KOPT-K1 (cell line): ENCODE results near the gene IGFBP4.
"Not testable (repeated sequence)": the region's sequence is repeated elsewhere in the genome, so short reads cannot be mapped to it uniquely, and the experiment has no call there.

Experiments
- H3K27ac ChIP-seq: fragments of 200-600 bp; sonication (generic); 2 replicates; pipeline ENCODE4 v1.5.1; 2016; ENCODE audit warnings: antibody characterized with exemption, mild to moderate bottlenecking, low read depth, low read length; ENCODE audit not compliant: poor library complexity, severe bottlenecking
- H3K36me3 ChIP-seq: fragments of 200-600 bp; sonication (generic); 2 replicates; pipeline ENCODE4 v1.5.1; 2017; ENCODE audit warnings: antibody characterized with exemption, mild to moderate bottlenecking, low read length, moderate library complexity; ENCODE audit not compliant: insufficient read depth
- H3K9me3 ChIP-seq: fragments of 200-600 bp; sonication (generic); 2 replicates; pipeline ENCODE4 v1.5.1; 2017; ENCODE audit warnings: antibody characterized with exemption, low read length, mild to moderate bottlenecking; ENCODE audit not compliant: insufficient read depth, poor library complexity, severe bottlenecking

IGFBP4 gene

GRCh38 chr17:40443196-40443987 lies at the start of gene IGFBP4:
Gene IGFBP4 (plus strand): TSS chr17:40443450. CDS start chr17:40443736, 286 bp downstream.
- Histone ChIP-seq H3K9me3 (no peaks in the 10 kb centered on the region), H3K27ac (no peak within 1 kb of the TSS), H3K36me3 (no peaks in the 10 kb centered on the region)

- Histone ChIP-seq H3K27ac (no peak overlapping the region), H3K36me3 (peaks cover 100% of the 10 kb centered on the region), H3K9me3 (no peaks in the 10 kb centered on the region)
Observed at GRCh38 chr17:40399185-40399584, 44.1 kb upstream of the IGFBP4 start.

- Histone ChIP-seq H3K27ac (no peak overlapping the region), H3K36me3 (peaks cover 98% of the 10 kb centered on the region), H3K9me3 (no peaks in the 10 kb centered on the region)
Observed at GRCh38 chr17:40402668-40403067, 40.6 kb upstream of the IGFBP4 start.

- Histone ChIP-seq H3K27ac (no peak overlapping the region), H3K9me3 (no peaks in the 10 kb centered on the region), H3K36me3 (peaks cover 98% of the 10 kb centered on the region)
Observed at GRCh38 chr17:40404003-40404402, 39.2 kb upstream of the IGFBP4 start.

GRCh38 chr17:40407460-40407859 lies 35.8 kb upstream of the IGFBP4 start:
- Histone ChIP-seq H3K27ac (no peak overlapping the region), H3K36me3 (peaks cover 98% of the 10 kb centered on the region), H3K9me3 (no peaks in the 10 kb centered on the region)

GRCh38 chr17:40409540-40409939 lies 33.7 kb upstream of the IGFBP4 start:
- peaks cover 98% of the 10 kb centered on the region for H3K36me3 ChIP-seq
- H3K9me3 ChIP-seq, H3K27ac ChIP-seq: not testable (repeated sequence)

- Histone ChIP-seq H3K27ac (no peak overlapping the region), H3K9me3 (no peaks in the 10 kb centered on the region), H3K36me3 (peaks cover 97% of the 10 kb centered on the region)
Observed at GRCh38 chr17:40410082-40410481, 33.2 kb upstream of the IGFBP4 start.

- Histone ChIP-seq H3K27ac (no peak overlapping the region), H3K9me3 (no peaks in the 10 kb centered on the region)
Observed at GRCh38 chr17:40411821-40412220, 31.4 kb upstream of the IGFBP4 start.

GRCh38 chr17:40412880-40413279 lies 30.4 kb upstream of the IGFBP4 start:
- H3K27ac ChIP-seq, result no peak overlapping the region
- no peaks in the 10 kb centered on the region for H3K9me3 ChIP-seq
- H3K36me3 ChIP-seq, result peaks cover 90% of the 10 kb centered on the region

More at GRCh38 chr17:40411821-40412220, 31.4 kb upstream of the IGFBP4 start:
- peaks cover 99% of the 10 kb centered on the region for H3K36me3 ChIP-seq

- peaks cover 76% of the 10 kb centered on the region for H3K36me3 ChIP-seq
- not testable (repeated sequence) for H3K9me3 ChIP-seq, H3K27ac ChIP-seq
Observed at GRCh38 chr17:40414312-40414711, 28.9 kb upstream of the IGFBP4 start.

- H3K27ac ChIP-seq, result no peak overlapping the region
- H3K9me3 ChIP-seq, result no peaks in the 10 kb centered on the region
- H3K36me3 ChIP-seq, result peaks cover 65% of the 10 kb centered on the region
Observed at GRCh38 chr17:40415390-40415789, 27.9 kb upstream of the IGFBP4 start.

GRCh38 chr17:40416671-40417070 lies 26.6 kb upstream of the IGFBP4 start:
- Histone ChIP-seq H3K9me3 (no peaks in the 10 kb centered on the region), H3K36me3 (peaks cover 53% of the 10 kb centered on the region), H3K27ac (peak overlapping the region; percentile 92)

- Histone ChIP-seq H3K9me3 (no peaks in the 10 kb centered on the region), H3K36me3 (peaks cover 47% of the 10 kb centered on the region), H3K27ac (peak overlapping the region; percentile 92)
Observed at GRCh38 chr17:40417258-40417608, 26.0 kb upstream of the IGFBP4 start.

GRCh38 chr17:40417609-40418427 lies 25.4 kb upstream of the IGFBP4 start, which contains the start of gene TOP2A:
Gene TOP2A (minus strand): TSS chr17:40417896. CDS start chr17:40417791, 105 bp downstream.
- no peaks in the 10 kb centered on the region for H3K9me3 ChIP-seq
- peaks cover 41% of the 10 kb centered on the region for H3K36me3 ChIP-seq
- peak within 1 kb of the TSS; percentile 92 for H3K27ac ChIP-seq

- H3K9me3 ChIP-seq, result no peaks in the 10 kb centered on the region
- peak overlapping the region; percentile 92 for H3K27ac ChIP-seq
- peaks cover 36% of the 10 kb centered on the region for H3K36me3 ChIP-seq
Observed at GRCh38 chr17:40418428-40418706, 24.9 kb upstream of the IGFBP4 start.
